NB4 (cell line): ENCODE measurements around the gene CNTNAP4.

Source experiments
- DNase-seq: peaks from one replicate; pipeline ENCODE4 v3.0.0; 2010; ENCODE audit warnings: low read depth
- H3K4me3 ChIP-seq: one replicate; pipeline ENCODE4 v1.5.1; 2011; ENCODE audit warnings: mild to moderate bottlenecking, low read depth, low read length, moderate library complexity
- MAX ChIP-seq: IDR thresholded peaks from 2 replicates; pipeline ENCODE4 v1.6.1; 2011; ENCODE audit warnings: low read depth, low read length
- MYC ChIP-seq: IDR thresholded peaks from 2 replicates; pipeline ENCODE4 v1.6.1; 2011; ENCODE audit warnings: low read depth, low read length
- POLR2A ChIP-seq: IDR thresholded peaks from 2 replicates; pipeline ENCODE4 v1.6.1; 2011; ENCODE audit warnings: mild to moderate bottlenecking; ENCODE audit not compliant: insufficient read length; ENCODE audit errors: extremely low read depth
- TF ChIP-seq, protein P1 (sequence below): IDR thresholded peaks from one replicate; pipeline ENCODE4 v1.5.1; 2012; ENCODE audit warnings: low read depth, low read length

CNTNAP4 gene

GRCh38 chr16:76428858-76429257 is 151.7 kb downstream of the CNTNAP4 start:
- peak; percentile 19 for DNase-seq
- TF ChIP-seq POLR2A (no peak), MYC (no peak), MAX (no peak)
- TF ChIP-seq, protein P1, sequence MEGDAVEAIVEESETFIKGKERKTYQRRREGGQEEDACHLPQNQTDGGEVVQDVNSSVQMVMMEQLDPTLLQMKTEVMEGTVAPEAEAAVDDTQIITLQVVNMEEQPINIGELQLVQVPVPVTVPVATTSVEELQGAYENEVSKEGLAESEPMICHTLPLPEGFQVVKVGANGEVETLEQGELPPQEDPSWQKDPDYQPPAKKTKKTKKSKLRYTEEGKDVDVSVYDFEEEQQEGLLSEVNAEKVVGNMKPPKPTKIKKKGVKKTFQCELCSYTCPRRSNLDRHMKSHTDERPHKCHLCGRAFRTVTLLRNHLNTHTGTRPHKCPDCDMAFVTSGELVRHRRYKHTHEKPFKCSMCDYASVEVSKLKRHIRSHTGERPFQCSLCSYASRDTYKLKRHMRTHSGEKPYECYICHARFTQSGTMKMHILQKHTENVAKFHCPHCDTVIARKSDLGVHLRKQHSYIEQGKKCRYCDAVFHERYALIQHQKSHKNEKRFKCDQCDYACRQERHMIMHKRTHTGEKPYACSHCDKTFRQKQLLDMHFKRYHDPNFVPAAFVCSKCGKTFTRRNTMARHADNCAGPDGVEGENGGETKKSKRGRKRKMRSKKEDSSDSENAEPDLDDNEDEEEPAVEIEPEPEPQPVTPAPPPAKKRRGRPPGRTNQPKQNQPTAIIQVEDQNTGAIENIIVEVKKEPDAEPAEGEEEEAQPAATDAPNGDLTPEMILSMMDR = no peak
- no peak overlapping the region for H3K4me3 ChIP-seq

- DNase-seq = no peak
- TF ChIP-seq MYC = no peak
- no peak for TF ChIP-seq POLR2A
- TF ChIP-seq, protein P1 = no peak
- no peak for TF ChIP-seq MAX
- no peak overlapping the region for H3K4me3 ChIP-seq
Measured at GRCh38 chr16:76441391-76441790, 164.2 kb downstream of the CNTNAP4 start.

DNA sequence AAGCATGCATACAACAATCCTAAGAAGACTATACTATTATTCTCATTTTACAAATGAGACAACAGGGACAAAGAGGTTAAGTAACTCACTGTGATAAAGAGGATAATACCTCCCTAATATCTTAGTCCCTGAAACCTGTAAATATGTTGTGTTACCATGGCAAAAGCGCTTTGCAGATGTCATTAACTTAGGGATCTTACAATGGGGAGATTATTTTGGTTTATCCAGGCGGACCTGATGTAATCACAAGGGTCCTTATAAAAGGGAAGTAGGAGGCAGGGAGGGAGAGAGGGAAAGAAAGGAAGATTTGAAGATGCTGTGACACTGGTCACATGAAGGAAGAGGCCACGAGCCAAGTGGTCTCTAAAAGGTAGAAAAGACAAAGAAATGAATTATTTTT is 164.7 kb downstream of the CNTNAP4 start:
- no peak for TF ChIP-seq MYC
- no peak for TF ChIP-seq MAX
- no peak for TF ChIP-seq POLR2A
- TF ChIP-seq, protein P1 = no peak
- no peak for DNase-seq

GRCh38 chr16:76443973-76444372 is 166.8 kb downstream of the CNTNAP4 start:
- H3K4me3 ChIP-seq = no peak overlapping the region
- TF ChIP-seq MAX = no peak
- TF ChIP-seq, protein P1 = no peak
- TF ChIP-seq POLR2A = no peak
- no peak for TF ChIP-seq MYC

More for the DNA sequence above, 164.7 kb downstream of the CNTNAP4 start:
- H3K4me3 ChIP-seq = no peak overlapping the region

DNA sequence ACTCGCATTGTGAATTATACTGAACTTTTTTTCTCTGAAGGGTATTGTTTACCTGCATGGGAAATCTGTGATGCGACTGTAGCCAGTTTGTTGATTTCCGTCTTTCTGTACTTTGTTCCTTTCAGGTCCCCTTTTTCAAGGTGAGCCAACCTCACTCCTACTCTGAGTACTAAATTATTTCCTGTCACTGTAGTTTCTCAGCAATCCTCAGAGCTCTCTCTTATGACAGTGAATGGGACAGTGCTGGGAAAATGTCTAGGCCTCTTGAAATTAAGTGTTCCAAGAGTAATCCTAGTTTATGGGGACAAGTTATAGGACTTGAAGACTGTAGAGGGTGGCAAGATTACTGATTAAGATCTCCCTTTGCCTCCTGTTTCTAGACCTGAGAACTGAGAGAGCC is 167.6 kb downstream of the CNTNAP4 start:
- TF ChIP-seq POLR2A (no peak), MYC (no peak), MAX (no peak)
- TF ChIP-seq, protein P1 = no peak
- no peak overlapping the region for H3K4me3 ChIP-seq
- no peak for DNase-seq

More at GRCh38 chr16:76443973-76444372, 166.8 kb downstream of the CNTNAP4 start:
- DNase-seq = no peak

DNA sequence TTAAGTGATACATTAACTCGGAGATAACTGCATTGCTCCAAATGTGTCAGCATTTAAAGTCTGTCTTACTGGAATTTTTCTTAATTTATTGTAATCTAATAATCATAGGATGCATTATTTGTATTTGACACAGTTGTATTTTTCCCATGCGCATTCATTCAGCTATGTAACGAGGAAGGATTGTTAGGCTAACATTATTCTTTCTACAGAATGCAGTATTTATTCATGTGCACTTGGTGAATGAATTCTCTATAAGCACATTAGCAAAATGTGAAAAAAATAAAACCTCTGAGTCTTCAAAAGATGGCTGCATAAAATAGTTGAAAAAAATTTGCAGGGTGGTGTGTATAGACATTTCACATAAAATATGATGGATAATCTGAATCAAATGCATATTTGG is 168.6 kb downstream of the CNTNAP4 start:
- no peak for DNase-seq
- H3K4me3 ChIP-seq = no peak overlapping the region
- TF ChIP-seq, protein P1 = no peak
- TF ChIP-seq POLR2A (no peak), MAX (no peak), MYC (no peak)
